ENCODE measurements around the gene FZD10. TPM values are rescaled to one million over a fixed set of nuclear protein-coding genes. Genes with fewer than 3 reads are reported as not detected.
A peak's percentile ranks its signal among the peaks of the same experiment; 100 is the strongest.

FZD10 gene, protein sequence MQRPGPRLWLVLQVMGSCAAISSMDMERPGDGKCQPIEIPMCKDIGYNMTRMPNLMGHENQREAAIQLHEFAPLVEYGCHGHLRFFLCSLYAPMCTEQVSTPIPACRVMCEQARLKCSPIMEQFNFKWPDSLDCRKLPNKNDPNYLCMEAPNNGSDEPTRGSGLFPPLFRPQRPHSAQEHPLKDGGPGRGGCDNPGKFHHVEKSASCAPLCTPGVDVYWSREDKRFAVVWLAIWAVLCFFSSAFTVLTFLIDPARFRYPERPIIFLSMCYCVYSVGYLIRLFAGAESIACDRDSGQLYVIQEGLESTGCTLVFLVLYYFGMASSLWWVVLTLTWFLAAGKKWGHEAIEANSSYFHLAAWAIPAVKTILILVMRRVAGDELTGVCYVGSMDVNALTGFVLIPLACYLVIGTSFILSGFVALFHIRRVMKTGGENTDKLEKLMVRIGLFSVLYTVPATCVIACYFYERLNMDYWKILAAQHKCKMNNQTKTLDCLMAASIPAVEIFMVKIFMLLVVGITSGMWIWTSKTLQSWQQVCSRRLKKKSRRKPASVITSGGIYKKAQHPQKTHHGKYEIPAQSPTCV
- total RNA-seq (2021) (not detected in 2 replicates), Bru-seq, nascent RNA (not detected), BruChase-seq, experiment 1, labeled RNA remaining after a 2-hour chase (not detected), BruChase-seq, experiment 2, labeled RNA remaining after a 6-hour chase (not detected)
- long read RNA-seq = 0 reads

DNA sequence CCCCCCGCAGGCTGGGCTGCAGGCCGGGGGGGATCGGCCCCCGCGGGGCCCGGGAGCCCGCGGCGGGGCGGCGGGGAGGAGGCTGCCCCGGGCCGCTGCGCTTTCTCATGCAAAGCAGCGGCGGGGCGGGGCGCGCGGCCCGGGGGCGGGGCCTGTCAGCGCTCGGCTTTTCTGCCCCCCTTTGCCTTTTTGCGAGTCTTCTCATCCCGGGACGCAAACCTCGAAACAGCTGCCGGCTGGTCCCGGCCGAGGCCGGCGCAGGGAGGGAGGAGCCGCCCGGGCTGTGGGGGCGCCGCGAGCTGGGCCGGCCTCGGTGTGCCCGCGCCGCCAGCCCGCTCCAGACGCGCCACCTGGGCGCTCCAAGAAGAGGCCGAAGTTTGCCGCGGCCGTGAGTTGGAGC, at the start of gene FZD10:
Gene FZD10, plus strand, starts transcription at position 198 of the 400 bp plus-strand sequence. CDS start 479 bp downstream, outside the sequence.
- H3K4me3 ChIP-seq = no peak within 1 kb of the TSS
- no peak within 1 kb of the TSS for H3K4me2 ChIP-seq
- ChIA-PET POLR2A (ENCODE audit: unreplicated experiment) (no interaction called here), CTCF (no interaction called here)
- no peak for TF ChIP-seq EZH2 (IDR thresholded peaks at IDR 0.05; ENCODE audit: low read depth)
- TF ChIP-seq, protein P1, sequence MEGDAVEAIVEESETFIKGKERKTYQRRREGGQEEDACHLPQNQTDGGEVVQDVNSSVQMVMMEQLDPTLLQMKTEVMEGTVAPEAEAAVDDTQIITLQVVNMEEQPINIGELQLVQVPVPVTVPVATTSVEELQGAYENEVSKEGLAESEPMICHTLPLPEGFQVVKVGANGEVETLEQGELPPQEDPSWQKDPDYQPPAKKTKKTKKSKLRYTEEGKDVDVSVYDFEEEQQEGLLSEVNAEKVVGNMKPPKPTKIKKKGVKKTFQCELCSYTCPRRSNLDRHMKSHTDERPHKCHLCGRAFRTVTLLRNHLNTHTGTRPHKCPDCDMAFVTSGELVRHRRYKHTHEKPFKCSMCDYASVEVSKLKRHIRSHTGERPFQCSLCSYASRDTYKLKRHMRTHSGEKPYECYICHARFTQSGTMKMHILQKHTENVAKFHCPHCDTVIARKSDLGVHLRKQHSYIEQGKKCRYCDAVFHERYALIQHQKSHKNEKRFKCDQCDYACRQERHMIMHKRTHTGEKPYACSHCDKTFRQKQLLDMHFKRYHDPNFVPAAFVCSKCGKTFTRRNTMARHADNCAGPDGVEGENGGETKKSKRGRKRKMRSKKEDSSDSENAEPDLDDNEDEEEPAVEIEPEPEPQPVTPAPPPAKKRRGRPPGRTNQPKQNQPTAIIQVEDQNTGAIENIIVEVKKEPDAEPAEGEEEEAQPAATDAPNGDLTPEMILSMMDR (conservative IDR thresholded peaks at IDR 0.05) = no peak
- H3K27me3 ChIP-seq (ENCODE audit: insufficient read depth, low read depth) = peaks cover 24% of the 10 kb centered on the region
- no peak within 1 kb of the TSS for H3K27ac ChIP-seq
- no peak within 1 kb of the TSS for H2AFZ ChIP-seq
- no peak for DNase-seq
- no peaks in the 10 kb centered on the region for H3K9me2 ChIP-seq (ENCODE audit: insufficient read depth)
- H3K36me3 ChIP-seq (ENCODE audit: low read depth) = no peaks in the 10 kb centered on the region
- H3F3A ChIP-seq (ENCODE audit: insufficient read depth, low read depth) = no peaks in the 10 kb centered on the region
- H3K4me1 ChIP-seq (replicated peaks; ENCODE audit: insufficient read depth) = no peaks in the 10 kb centered on the region
- H3K79me2 ChIP-seq (ENCODE audit: low read depth) = no peaks in the 10 kb centered on the region
- intact Hi-C loops (cut with micrococcal nuclease; ENCODE audit: unreplicated experiment) = no loop called here
- BruUV-seq (replicated peaks) = no TSS peak
- H4K20me1 ChIP-seq (ENCODE audit: insufficient read depth) = no peaks in the 10 kb centered on the region
- no peaks in the 10 kb centered on the region for H3K9me3 ChIP-seq (ENCODE audit: insufficient read depth, low read depth)

DNA sequence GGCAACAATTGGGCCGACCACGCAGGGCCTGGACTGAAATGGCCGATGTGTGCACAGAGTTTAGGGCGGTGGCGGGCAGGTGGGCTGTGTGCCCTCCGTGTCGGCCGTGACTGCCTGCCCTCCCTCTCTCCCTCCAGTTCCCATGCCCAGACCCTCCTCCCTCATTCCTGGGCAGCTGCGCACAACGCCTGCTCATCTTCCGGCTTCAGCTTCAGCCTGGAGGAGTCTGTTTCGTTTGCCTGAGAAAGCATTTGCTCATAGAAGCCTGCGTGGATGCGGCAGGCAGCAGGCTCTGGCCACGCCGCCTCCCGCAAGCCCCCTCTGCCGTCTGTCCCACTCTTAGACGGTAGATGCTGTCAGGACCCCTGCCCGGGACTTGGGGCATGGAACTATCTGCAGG, 47.3 kb upstream of the FZD10 start:
- no peak for DNase-seq
- Histone ChIP-seq H3K27ac (no peak overlapping the region), H3K27me3 (ENCODE audit: insufficient read depth, low read depth) (peaks cover 60% of the 10 kb centered on the region), H3K79me2 (ENCODE audit: low read depth) (no peaks in the 10 kb centered on the region), H2AFZ (no peak overlapping the region), H3K9me3 (ENCODE audit: insufficient read depth, low read depth) (no peaks in the 10 kb centered on the region), H3K4me2 (no peak overlapping the region), H3F3A (ENCODE audit: insufficient read depth, low read depth) (no peaks in the 10 kb centered on the region), H3K9me2 (ENCODE audit: insufficient read depth) (no peaks in the 10 kb centered on the region), H4K20me1 (ENCODE audit: insufficient read depth) (no peaks in the 10 kb centered on the region), H3K4me3 (no peak overlapping the region), H3K4me1 (replicated peaks; ENCODE audit: insufficient read depth) (no peaks in the 10 kb centered on the region), H3K36me3 (ENCODE audit: low read depth) (no peaks in the 10 kb centered on the region)
- POLR2A ChIA-PET (ENCODE audit: unreplicated experiment) = no interaction called here
- intact Hi-C loops (cut with micrococcal nuclease; ENCODE audit: unreplicated experiment) = no loop called here
- BruUV-seq (replicated peaks) = no TSS peak
- CTCF ChIA-PET = no interaction called here
- 0 out of 2 replicates have a peak, but pooled peaks have one; percentile 35 for TF ChIP-seq EZH2 (IDR thresholded peaks at IDR 0.05; ENCODE audit: low read depth)
- TF ChIP-seq, protein P1 (conservative IDR thresholded peaks at IDR 0.05) = no peak

DNA sequence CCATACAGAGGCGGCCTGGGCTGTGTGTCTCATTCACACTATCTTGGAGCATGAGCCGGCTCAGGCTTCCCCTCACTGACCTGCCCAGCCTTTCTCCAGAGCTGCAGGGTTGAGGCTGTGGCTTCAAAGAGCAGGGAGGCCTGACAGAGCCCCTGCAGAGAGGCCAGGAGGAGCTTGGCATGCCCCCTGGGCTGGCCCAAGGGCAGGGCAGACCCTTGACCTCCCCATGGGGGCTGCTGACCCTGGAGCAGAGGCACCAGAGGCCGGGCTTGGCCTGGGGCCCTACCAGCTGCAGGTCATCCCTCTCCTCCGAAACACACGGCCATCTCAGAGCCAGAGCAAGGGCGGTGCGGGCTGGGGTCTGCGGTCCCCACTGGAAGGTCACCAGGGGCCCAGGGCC, 46.6 kb upstream of the FZD10 start:
- no peaks in the 10 kb centered on the region for H3F3A ChIP-seq (ENCODE audit: insufficient read depth, low read depth)
- peaks cover 59% of the 10 kb centered on the region for H3K27me3 ChIP-seq (ENCODE audit: insufficient read depth, low read depth)
- no peaks in the 10 kb centered on the region for H3K4me1 ChIP-seq (replicated peaks; ENCODE audit: insufficient read depth)
- POLR2A ChIA-PET (ENCODE audit: unreplicated experiment) = no interaction called here
- H2AFZ ChIP-seq = no peak overlapping the region
- H3K27ac ChIP-seq = no peak overlapping the region
- H3K79me2 ChIP-seq (ENCODE audit: low read depth) = no peaks in the 10 kb centered on the region
- no peak overlapping the region for H3K4me3 ChIP-seq
- H3K9me2 ChIP-seq (ENCODE audit: insufficient read depth) = no peaks in the 10 kb centered on the region
- TF ChIP-seq, protein P1 (conservative IDR thresholded peaks at IDR 0.05) = no peak
- no peak for TF ChIP-seq EZH2 (IDR thresholded peaks at IDR 0.05; ENCODE audit: low read depth)
- H4K20me1 ChIP-seq (ENCODE audit: insufficient read depth) = no peaks in the 10 kb centered on the region
- H3K4me2 ChIP-seq = no peak overlapping the region
- no peaks in the 10 kb centered on the region for H3K36me3 ChIP-seq (ENCODE audit: low read depth)
- intact Hi-C loops (cut with micrococcal nuclease; ENCODE audit: unreplicated experiment) = no loop called here
- CTCF ChIA-PET = no interaction called here
- BruUV-seq (replicated peaks) = no TSS peak
- H3K9me3 ChIP-seq (ENCODE audit: insufficient read depth, low read depth) = no peaks in the 10 kb centered on the region
- no peak for DNase-seq
